OCI-LY1 (cell line): ENCODE measurements around the gene PMEPA1.

Experiments
- H2AFZ ChIP-seq: fragments of 200-600 bp; sonication (generic), shearing (Covaris generic); 2 replicates; pipeline ENCODE4 v1.6.0; 2014; ENCODE audit warnings: antibody characterized with exemption, mild to moderate bottlenecking, low read length
- H3F3A ChIP-seq: fragments of 200-600 bp; sonication (generic), shearing (Covaris generic); 2 replicates; pipeline ENCODE4 v1.6.0; 2014; ENCODE audit warnings: mild to moderate bottlenecking, antibody characterized with exemption, low read length, moderate library complexity; ENCODE audit not compliant: insufficient read depth
- H3K27ac ChIP-seq: fragments of 200-600 bp; sonication (generic); 2 replicates; pipeline ENCODE4 v1.5.1; 2014; ENCODE audit warnings: low read length, mixed run types, mild to moderate bottlenecking, low read depth; ENCODE audit not compliant: poor library complexity, severe bottlenecking
- H3K27me3 ChIP-seq: fragments of 200-600 bp; sonication (generic); 2 replicates; pipeline ENCODE4 v1.6.0; 2014; ENCODE audit warnings: antibody characterized with exemption, mild to moderate bottlenecking, low read length, moderate library complexity; ENCODE audit not compliant: insufficient read depth
- H3K36me3 ChIP-seq: fragments of 200-600 bp; sonication (generic); 2 replicates; pipeline ENCODE4 v1.6.1; 2014; ENCODE audit warnings: mild to moderate bottlenecking, antibody characterized with exemption, low read length, moderate library complexity, mixed read lengths; ENCODE audit not compliant: insufficient read depth
- H3K4me1 ChIP-seq: fragments of 200-600 bp; sonication (generic); 2 replicates; pipeline ENCODE4 v1.5.1; 2014; ENCODE audit warnings: mild to moderate bottlenecking, low read length, moderate library complexity; ENCODE audit not compliant: insufficient read depth, severe bottlenecking
- H3K4me2 ChIP-seq: fragments of 200-600 bp; sonication (generic), shearing (Covaris generic); 2 replicates; pipeline ENCODE4 v1.6.1; 2014; ENCODE audit warnings: low read length
- H3K4me3 ChIP-seq: fragments of 200-600 bp; sonication (generic); 2 replicates; pipeline ENCODE4 v1.5.1; 2014; ENCODE audit warnings: low read length, low read depth, mild to moderate bottlenecking, mixed read lengths; ENCODE audit not compliant: poor library complexity, severe bottlenecking
- H3K79me2 ChIP-seq: fragments of 200-600 bp; shearing (Covaris generic); 2 replicates; pipeline ENCODE4 v1.6.1; 2016; ENCODE audit warnings: mixed run types, low read length, mixed read lengths; ENCODE audit not compliant: insufficient read depth
- H3K9ac ChIP-seq: fragments of 200-600 bp; sonication (generic), shearing (Covaris generic); 2 replicates; pipeline ENCODE4 v1.6.1; 2014; ENCODE audit warnings: mild to moderate bottlenecking, low read length, mixed read lengths
- H3K9me2 ChIP-seq: fragments of 200-600 bp; sonication (generic), shearing (Covaris generic); 2 replicates; pipeline ENCODE4 v1.6.1; 2014; ENCODE audit warnings: low read depth, mild to moderate bottlenecking, low read length, mixed read lengths
- H3K9me3 ChIP-seq: fragments of 200-600 bp; shearing (Covaris generic); 2 replicates; pipeline ENCODE4 v1.6.1; 2014; ENCODE audit warnings: low read length, mixed read lengths
- H4K20me1 ChIP-seq: fragments of 200-600 bp; sonication (generic), shearing (Covaris generic); 2 replicates; pipeline ENCODE4 v1.6.0; 2016; ENCODE audit warnings: mild to moderate bottlenecking, low read length; ENCODE audit not compliant: insufficient read depth
- CTCF ChIP-seq: fragments of 200-600 bp; sonication (generic), shearing (Covaris generic); IDR thresholded peaks from 2 replicates; pipeline ENCODE4 v1.5.1; 2017; ENCODE audit warnings: mild to moderate bottlenecking, antibody characterized with exemption, low read length, moderate library complexity, mixed read lengths
- EZH2 ChIP-seq: fragments of 200-600 bp; sonication (generic), shearing (Covaris generic); IDR thresholded peaks from 2 replicates; pipeline ENCODE4 v1.8.0; 2017; ENCODE audit warnings: borderline replicate concordance, mixed run types, mild to moderate bottlenecking, antibody characterized with exemption, low read length, moderate library complexity, mixed read lengths

Gene PMEPA1

GRCh38 chr20:57746832-57747404 lies 37.1 kb upstream of the PMEPA1 start:
- no peaks in the 10 kb centered on the region for H3K27me3 ChIP-seq
- no peaks in the 10 kb centered on the region for H3K79me2 ChIP-seq
- no peaks in the 10 kb centered on the region for H3K9me2 ChIP-seq
- H2AFZ ChIP-seq, result no peak overlapping the region
- H3K4me1 ChIP-seq, result no peaks in the 10 kb centered on the region
- no peaks in the 10 kb centered on the region for H3K9me3 ChIP-seq
- no peak for TF ChIP-seq EZH2
- TF ChIP-seq CTCF, result no peak
- no peaks in the 10 kb centered on the region for H3F3A ChIP-seq
- no peaks in the 10 kb centered on the region for H3K36me3 ChIP-seq
- no peak overlapping the region for H3K4me3 ChIP-seq
- no peak overlapping the region for H3K9ac ChIP-seq
- no peak overlapping the region for H3K4me2 ChIP-seq
- no peaks in the 10 kb centered on the region for H4K20me1 ChIP-seq
- H3K27ac ChIP-seq, result no peak overlapping the region

- Histone ChIP-seq H3K27ac (no peak overlapping the region), H3K36me3 (no peaks in the 10 kb centered on the region), H3K9ac (no peak overlapping the region), H3F3A (no peaks in the 10 kb centered on the region), H3K4me2 (no peak overlapping the region), H3K9me3 (no peaks in the 10 kb centered on the region), H2AFZ (no peak overlapping the region), H4K20me1 (no peaks in the 10 kb centered on the region), H3K27me3 (no peaks in the 10 kb centered on the region), H3K4me1 (no peaks in the 10 kb centered on the region), H3K79me2 (no peaks in the 10 kb centered on the region), H3K9me2 (no peaks in the 10 kb centered on the region), H3K4me3 (no peak overlapping the region)
- TF ChIP-seq CTCF (no peak), EZH2 (no peak)
Measured at GRCh38 chr20:57746201-57746600, 36.4 kb upstream of the PMEPA1 start.

GRCh38 chr20:57744206-57744605 lies 34.4 kb upstream of the PMEPA1 start:
- no peak overlapping the region for H3K9ac ChIP-seq
- TF ChIP-seq CTCF, result no peak
- no peak for TF ChIP-seq EZH2

More at GRCh38 chr20:57744206-57744605, 34.4 kb upstream of the PMEPA1 start:
- Histone ChIP-seq H3K36me3 (no peaks in the 10 kb centered on the region), H3K9me2 (no peaks in the 10 kb centered on the region), H3K27ac (no peak overlapping the region), H3K4me2 (no peak overlapping the region), H4K20me1 (no peaks in the 10 kb centered on the region), H3K9me3 (no peaks in the 10 kb centered on the region), H3K4me1 (no peaks in the 10 kb centered on the region), H3K79me2 (no peaks in the 10 kb centered on the region), H2AFZ (no peak overlapping the region), H3K27me3 (no peaks in the 10 kb centered on the region), H3K4me3 (no peak overlapping the region), H3F3A (no peaks in the 10 kb centered on the region)
